HG03469 (cell line): ENCODE data around the gene ZBTB20.

Source experiments
- ATAC-seq: cut with Tn5 transposase; IDR thresholded peaks from one replicate; pipeline ENCODE4 v1.9.1; 2021; ENCODE audit warnings: mild to moderate bottlenecking, moderate library complexity, moderate number of reproducible peaks; ENCODE audit not compliant: unreplicated experiment

Gene ZBTB20

DNA sequence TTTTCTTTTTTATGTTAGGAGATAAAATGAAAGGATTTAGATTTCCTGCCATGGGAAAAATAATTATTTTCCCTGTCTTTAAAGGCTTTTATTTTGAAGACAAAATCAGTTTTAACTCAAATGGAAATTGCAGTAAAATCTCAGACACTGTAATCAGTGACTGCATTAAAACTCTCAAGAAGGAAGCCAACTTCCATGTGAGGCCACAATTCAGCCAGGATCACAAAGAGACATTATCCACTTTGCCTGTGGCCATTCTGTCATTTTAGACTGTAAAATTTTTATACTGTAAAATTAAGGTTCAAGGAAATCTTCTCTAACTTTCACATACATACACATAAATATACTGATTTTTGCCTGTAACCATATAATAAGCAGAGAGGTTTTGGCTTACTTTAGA, 549.2 kb downstream of the ZBTB20 start:
- no peak for ATAC-seq

DNA sequence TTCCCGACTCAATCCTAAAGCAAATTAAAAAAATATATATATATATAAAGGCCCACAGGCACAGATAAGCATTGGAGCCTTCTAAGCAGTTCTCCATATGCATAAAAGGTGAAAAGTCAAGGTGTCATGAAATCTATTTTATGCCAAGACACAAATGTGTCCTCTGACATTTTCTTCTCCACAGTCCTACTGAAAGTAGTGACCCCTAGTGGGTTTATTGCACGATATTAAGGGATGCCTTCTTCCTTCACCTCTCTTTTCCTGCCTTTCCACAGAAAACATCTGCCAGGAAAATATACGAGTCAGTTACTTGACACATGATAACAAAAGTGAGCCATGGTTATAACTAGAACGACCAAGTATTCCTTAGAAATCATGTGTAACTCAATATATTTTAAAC, 550.1 kb downstream of the ZBTB20 start:
- ATAC-seq = no peak

GRCh38 chr3:114596147-114596546, 550.9 kb downstream of the ZBTB20 start:
- ATAC-seq = no peak

GRCh38 chr3:114595522-114596028, 551.5 kb downstream of the ZBTB20 start:
- ATAC-seq = no peak

GRCh38 chr3:114590309-114591047, 556.6 kb downstream of the ZBTB20 start:
- ATAC-seq = no peak

GRCh38 chr3:114587986-114588385, 559.1 kb downstream of the ZBTB20 start:
- no peak for ATAC-seq

DNA sequence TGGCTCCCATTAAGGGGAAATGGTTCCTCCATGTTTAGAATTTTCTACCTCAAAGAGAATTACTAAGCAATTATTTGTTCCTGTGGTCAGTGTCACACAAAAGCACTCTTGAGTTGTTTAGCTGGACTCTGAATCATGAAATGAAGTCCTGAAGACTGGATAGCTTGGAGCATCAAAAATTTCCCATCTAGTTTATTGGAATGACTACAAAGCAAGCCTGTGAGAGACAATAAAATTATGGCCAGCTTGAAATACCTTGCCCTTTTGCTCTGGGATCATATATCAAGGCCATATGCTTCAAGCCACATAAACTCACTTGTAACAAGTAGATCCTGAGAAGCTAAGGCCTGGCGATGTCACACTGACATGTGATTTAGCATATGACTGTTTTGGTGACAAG, 561.0 kb downstream of the ZBTB20 start:
- ATAC-seq = no peak

DNA sequence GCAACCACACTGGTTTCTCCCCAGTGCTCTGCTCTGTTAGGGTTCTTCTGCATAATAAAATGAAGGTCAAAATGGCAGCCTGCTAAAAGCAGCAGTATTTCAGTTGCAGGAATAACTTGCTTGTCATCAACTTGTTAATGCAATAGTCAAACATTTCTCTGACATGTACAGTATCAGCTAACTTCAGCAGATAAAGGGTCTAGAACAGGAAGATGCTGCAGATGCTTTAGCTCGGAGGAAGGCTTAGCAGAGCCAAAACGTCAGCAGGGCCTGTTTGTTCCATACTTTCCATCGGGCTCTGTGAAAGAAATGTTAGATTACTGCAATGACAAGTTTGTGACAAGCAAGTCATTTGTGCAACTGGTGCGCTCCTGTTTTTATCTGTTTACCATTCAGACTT, 561.4 kb downstream of the ZBTB20 start:
- no peak for ATAC-seq

DNA sequence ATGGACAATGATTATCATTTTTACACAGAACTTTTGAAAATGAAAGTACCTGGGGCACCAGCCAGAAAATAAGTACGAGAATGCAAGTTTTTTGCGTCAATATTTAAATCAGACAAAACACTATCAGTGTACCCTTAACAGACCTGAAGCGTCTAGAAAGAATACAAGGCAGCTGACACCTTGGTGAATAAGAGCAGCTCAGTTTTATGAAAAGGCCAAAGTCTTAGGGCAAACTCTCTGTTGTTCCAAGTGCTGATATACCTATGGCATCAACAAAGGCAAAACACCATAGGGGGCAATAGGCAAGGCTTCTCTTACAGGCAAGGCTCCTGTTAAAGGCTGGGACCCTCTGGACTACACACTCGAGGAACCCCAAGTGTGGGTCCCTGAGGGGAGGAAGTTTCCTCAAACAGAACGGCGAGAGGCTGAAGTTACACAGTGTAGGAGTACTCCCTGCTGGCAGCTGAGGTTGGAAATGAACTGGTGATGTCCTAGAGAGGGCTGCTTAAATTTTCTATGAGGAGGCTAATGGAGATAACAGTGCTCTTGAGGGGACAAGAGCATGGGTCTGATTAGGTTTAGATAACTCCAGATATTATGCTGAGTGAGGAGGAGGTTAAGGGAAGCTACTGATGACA, 562.2 kb downstream of the ZBTB20 start:
- ATAC-seq = no peak

DNA sequence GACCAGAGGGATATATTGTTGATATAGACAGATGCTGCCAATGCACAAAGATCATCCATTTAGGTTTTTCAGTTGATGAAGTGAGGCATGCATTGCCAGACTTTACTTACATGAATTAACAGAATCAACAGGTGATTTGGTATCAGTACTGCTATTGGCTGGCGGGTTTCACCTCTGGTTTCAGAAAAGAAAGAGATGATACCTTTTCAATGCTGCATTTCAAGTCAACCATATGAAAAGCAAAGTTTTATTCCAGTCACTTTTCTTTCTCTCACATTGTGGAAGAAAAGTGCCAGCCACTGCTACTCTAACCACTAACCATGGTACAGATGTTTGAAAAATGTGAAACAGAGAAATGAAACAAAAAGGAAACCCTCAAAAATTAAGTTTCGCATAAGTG, 564.2 kb downstream of the ZBTB20 start:
- ATAC-seq = peak; percentile 67

DNA sequence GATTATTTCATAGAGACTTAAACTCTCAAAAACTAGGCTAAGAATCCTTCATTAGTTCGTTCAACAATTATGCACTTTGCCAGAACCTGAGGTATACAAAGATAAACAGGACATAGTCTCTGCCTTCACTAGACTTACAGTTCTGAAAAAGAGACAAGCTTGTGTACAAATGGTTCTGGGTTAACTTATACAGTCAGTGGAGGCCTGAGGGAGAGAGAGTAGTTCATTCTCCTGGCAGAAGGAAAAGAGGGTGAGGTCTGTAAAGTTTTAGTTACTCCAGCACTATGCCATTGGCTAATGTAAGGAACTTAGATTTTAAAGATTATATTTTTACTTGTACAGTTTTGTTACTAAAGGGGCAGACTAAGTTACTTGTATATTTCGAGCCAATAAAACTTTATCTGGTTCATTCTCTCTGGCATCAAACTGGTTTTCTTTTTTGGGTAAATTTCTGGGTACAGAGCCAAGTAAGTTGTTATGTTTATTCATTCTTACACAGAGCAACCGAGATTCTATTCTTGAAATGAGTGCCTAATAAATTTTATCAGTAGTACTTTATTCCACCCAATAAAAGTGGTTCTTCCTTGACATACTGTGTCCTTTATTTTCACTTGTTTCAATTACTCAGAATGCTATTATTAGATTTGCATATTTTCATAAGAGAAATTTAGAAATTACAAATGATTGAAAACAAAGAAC, 574.6 kb downstream of the ZBTB20 start:
- no peak for ATAC-seq

DNA sequence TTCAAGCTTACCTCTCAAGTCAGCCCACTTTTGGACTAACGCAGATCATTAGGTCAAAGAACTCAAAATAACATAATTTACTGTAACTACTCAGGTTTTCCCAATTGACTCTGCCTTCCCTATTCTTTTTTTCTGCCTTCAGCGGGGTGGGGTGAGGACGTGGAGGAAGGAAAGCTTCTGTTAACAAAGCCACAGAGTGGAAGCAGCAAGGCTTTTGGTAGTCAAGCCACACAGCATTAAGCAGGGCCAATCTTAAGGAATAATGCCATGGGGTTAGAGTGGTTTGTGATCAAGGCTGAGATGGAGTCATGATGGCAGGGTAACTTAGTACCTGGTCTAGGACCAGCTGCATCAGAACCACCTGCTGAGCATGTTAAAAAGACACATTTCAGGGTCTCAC, 575.7 kb downstream of the ZBTB20 start:
- ATAC-seq = no peak

GRCh38 chr3:114569186-114569585, 577.9 kb downstream of the ZBTB20 start:
- no peak for ATAC-seq

- no peak for ATAC-seq
Measured at GRCh38 chr3:114567771-114568170, 579.3 kb downstream of the ZBTB20 start.

DNA sequence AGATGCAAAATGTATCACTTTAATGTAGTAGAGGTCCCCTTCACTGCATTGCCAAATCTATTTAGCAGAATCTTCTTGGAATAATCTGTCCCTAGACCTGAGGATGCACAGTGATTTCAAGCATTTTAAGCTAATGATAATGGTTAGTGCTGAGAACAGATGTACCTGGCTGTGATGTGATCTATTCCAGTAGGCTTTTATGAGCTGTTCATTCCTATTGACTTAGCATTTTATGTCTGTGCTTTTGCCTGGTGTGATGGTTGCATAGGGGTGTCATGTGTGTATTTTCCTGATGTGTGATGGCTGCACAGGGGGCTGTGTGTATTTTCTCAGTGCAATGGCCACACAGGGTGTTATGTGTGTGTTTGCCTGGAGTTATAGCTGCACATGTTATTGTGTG, 580.3 kb downstream of the ZBTB20 start:
- ATAC-seq = no peak

- peak; percentile 74 for ATAC-seq
Measured at GRCh38 chr3:114566162-114566755, 580.8 kb downstream of the ZBTB20 start.

DNA sequence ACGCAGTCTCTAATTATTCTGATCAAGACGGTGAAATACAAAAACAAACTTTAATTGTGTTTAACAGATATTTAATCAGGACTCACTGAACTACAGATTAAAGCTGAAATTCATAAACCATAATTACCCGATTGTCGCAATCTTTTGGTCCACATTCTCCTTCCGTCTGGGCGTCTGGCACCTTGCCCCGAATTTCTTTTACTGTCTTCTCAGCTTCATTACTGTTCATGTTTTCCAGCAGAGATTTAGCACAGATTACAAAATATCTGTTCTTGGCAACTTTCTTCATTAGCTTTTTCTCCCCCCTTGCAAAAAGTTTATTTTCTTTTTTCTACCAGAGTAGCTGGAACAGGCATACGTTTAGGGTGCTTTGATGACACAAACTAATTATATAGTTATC, 581.9 kb downstream of the ZBTB20 start:
- ATAC-seq = no peak

DNA sequence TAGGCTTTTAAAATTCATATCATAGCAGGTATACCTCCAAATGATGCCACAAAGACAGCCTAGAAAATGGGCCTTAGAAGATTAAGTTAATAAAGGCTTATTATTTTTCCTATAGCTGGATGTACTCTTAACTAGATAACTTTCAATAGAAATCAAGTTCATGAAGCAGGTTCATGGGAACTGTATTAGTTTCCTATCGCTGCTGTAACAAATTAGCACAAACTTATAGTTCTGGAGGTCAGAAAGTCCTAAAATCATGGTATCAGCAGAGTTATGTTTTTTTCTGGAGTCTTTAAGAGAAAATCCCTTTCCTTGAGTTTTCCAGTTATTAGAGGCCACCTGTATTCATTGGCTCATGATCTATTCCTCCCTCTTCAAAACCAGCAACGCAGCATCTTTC, 583.4 kb downstream of the ZBTB20 start:
- ATAC-seq = no peak

DNA sequence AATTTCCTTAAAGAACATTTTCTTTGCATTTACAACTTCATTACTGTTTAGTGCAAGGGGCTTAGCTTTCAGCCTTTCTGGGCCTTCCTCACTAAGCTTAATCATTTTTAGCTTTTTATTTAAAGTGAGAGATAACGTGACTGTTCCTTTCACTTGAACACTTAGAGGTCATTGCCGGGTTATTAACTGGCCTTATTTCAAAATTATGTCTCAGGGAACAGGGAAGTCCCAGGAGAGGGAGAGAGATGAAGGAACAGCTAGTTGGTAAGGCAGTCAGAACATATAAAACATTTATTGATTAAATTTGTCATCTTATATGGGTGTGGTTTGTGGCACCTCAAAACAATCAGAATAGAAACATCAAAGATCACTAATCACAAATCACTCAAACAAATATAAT, 584.5 kb downstream of the ZBTB20 start:
- ATAC-seq = no peak

DNA sequence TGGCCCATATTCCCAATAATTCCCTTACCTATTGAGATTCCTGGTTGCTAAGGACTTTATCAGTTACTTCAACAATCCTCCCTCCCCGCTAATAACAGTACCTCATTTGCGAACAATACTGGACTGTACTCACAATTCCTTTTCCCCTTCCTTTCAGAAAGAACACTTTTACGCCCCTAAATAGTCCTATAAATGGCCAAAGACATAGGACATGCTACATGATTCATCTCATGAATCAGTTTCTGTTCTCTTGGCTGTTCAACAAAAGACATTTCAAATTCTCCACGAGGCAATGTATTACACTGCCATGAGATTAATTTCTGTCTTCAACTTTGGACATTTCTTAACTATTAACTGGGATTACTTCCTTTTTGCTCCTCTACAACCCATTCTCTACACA, 588.8 kb downstream of the ZBTB20 start:
- no peak for ATAC-seq

GRCh38 chr3:114557791-114558190, 589.3 kb downstream of the ZBTB20 start:
- ATAC-seq = no peak
